ENCODE results near the gene RIC3. TPM values are rescaled to one million over a fixed set of nuclear protein-coding genes. Genes with fewer than 3 reads are reported as not detected.

Gene RIC3
- total and polyA plus RNA-seq, 2 donors (not counting 3 experiments of a cell fraction or from before 2014, with no cell fraction given): not detected

- Histone ChIP-seq H2AFZ (ENCODE audit: low read depth, low read length) (no peak overlapping the region), H3K4me2 (ENCODE audit: insufficient read depth, low read length) (no peak overlapping the region), H3K36me3 (ENCODE audit: control insufficient read depth in 2 of 2, extremely low read depth in 1 of 2, insufficient read depth in 2 of 2, low read length in 2 of 2) (no peaks in the 10 kb centered on the region), H3K9me1 (replicated peaks; ENCODE audit: control insufficient read depth, extremely low read depth, insufficient read depth, low read length) (no peaks in the 10 kb centered on the region), H3K27me3 (ENCODE audit: control insufficient read depth in 2 of 2, insufficient read depth in 2 of 2, low read length in 2 of 2) (no peaks in the 10 kb centered on the region), H4K20me1 (replicated peaks; ENCODE audit: control insufficient read depth, extremely low read depth, insufficient read depth, low read length) (no peaks in the 10 kb centered on the region), H3K9me3 (replicated peaks; ENCODE audit: control insufficient read depth, insufficient read depth, low read length) (no peaks in the 10 kb centered on the region), H3K4me1 (ENCODE audit: control insufficient read depth, extremely low read depth, insufficient read depth, low read length) (no peaks in the 10 kb centered on the region), H3K4me3 (replicated peaks in 1 of 3; ENCODE audit: insufficient read depth in 1 of 3, low read depth in 1 of 3, low read length in 3 of 3) (no peak overlapping the region), H3K79me2 (ENCODE audit: control insufficient read depth, insufficient read depth, low read length) (no peaks in the 10 kb centered on the region), H3K9ac (replicated peaks; ENCODE audit: extremely low read depth, insufficient read depth, low read length) (no peak overlapping the region), H3K27ac (ENCODE audit: insufficient read depth, low read depth, low read length) (no peak overlapping the region)
- TF ChIP-seq POLR2AphosphoS5 (IDR thresholded peaks at IDR 0.05; ENCODE audit: insufficient read depth, low read depth, low read length) (no peak), POLR2A (IDR thresholded peaks at IDR 0.05; ENCODE audit: low read depth, low read length) (no peak), JUN (IDR thresholded peaks at IDR 0.05; ENCODE audit: borderline replicate concordance, insufficient read depth, insufficient read length, low read depth) (no peak), MAX (IDR thresholded peaks at IDR 0.05; ENCODE audit: insufficient read depth, insufficient read length) (no peak), FOS (IDR thresholded peaks at IDR 0.05; ENCODE audit: borderline replicate concordance, insufficient read depth, low read length) (no peak), EZH2 (IDR thresholded peaks at IDR 0.05; ENCODE audit: borderline replicate concordance, low read depth, low read length, severe bottlenecking) (no peak), CTCF (IDR thresholded peaks at IDR 0.05; ENCODE audit: extremely low read depth in 1 of 2, insufficient read depth in 1 of 2, low read depth in 1 of 2, low read length in 2 of 2) (no peak), GATA2 (IDR thresholded peaks at IDR 0.05; ENCODE audit: insufficient read depth, insufficient read length, low read depth, low read length) (no peak), MYC (IDR thresholded peaks at IDR 0.05; ENCODE audit: low read depth, low read length) (no peak)
- dilution Hi-C loops (cut with MboI; ENCODE audit: extremely low pct_ligation_motif_present, low sequenced_read_pairs): no loop called here
- BruUV-seq (replicated peaks): no TSS peak
- no peak for FAIRE-seq
- no peak for DNase-seq (ENCODE audit: low read depth, low spot score)
- POLR2A ChIA-PET: no interaction called here
- intact Hi-C loops (cut with micrococcal nuclease): loop anchor here (10.0 kb wide), 1 partner anchor 402 kb away; no protein-coding TSS in a partner anchor
- CTCF ChIA-PET: interaction anchor here (1.0 to 20.3 kb wide), 4 partner anchors 13 to 89 kb away, joined by 3 to 822 read pairs (median 266); no protein-coding TSS in a partner anchor
Observed at GRCh38 chr11:8097062-8097461, 71.8 kb downstream of the RIC3 start.
